ENCODE results near the gene RPS27A.
"Not testable (repeated sequence)": the region's sequence is repeated elsewhere in the genome, so short reads cannot be mapped to it uniquely, and the experiment has no call there.

The RPS27A gene

DNA sequence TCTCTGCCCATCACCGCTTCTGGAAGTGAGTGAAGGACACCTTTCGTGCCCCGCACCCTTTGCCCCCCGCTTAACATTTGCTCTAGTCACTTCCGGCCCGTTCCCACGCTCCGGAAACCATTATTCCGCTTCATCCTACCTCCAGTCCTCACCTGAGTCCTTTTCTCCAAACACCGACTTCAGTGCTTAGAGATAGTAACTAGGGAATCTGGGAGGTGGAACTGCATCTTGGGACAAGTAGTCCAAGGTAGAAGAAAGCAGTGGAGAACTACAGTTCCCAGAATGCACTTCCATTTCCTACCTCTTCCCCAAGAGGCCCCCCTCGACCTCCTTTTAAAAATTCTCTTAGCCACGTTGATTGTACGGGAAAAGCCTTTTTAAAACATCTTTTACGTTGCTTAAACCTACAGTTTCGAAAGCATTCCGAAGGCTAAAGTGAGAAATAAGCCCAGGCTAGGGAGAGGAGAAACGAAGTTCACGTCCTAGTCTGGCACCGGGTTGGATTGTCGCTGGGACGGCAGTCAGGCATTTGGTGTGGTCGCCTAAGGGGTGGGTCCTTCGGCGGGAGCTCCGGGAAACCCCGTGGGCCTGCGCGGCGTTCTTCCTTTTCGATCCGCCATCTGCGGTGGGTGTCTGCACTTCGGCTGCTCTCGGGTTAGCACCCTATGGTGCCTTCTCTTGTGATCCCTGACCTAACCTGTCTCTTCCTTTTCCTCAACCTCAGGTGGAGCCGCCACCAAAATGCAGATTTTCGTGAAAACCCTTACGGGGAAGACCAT, at the start of gene RPS27A, which contains the start of gene CLHC1:
Gene RPS27A (plus strand): TSS at position 605 of the 779 bp plus-strand sequence. CDS start 137 bp downstream, at position 742.
Gene CLHC1 (minus strand): TSS at position 210 of the 779 bp plus-strand sequence. CDS start 9,882 bp downstream, outside the sequence.
- H3K9me3 ChIP-seq (ENCODE audit: severe bottlenecking) = no peaks in the 10 kb centered on the region
- peaks cover 47% of the 10 kb centered on the region for H3K36me3 ChIP-seq (ENCODE audit: low read depth)
- no peaks in the 10 kb centered on the region for H3K27me3 ChIP-seq (ENCODE audit: insufficient read depth, poor library complexity, severe bottlenecking)
- H3K4me1 ChIP-seq (ENCODE audit: insufficient read depth, poor library complexity, severe bottlenecking) = peaks cover 12% of the 10 kb centered on the region
- ATAC-seq (ENCODE audit: low read depth) (peak; percentile 94), DNase-seq (ENCODE audit: low spot score) (peak; percentile 89)
- H3K4me3 ChIP-seq (ENCODE audit: severe bottlenecking) = peak within 1 kb of the TSS; percentile 45
- peak within 1 kb of the TSS; percentile 85 for H3K27ac ChIP-seq (ENCODE audit: poor library complexity, severe bottlenecking)
- TF ChIP-seq, protein P1, sequence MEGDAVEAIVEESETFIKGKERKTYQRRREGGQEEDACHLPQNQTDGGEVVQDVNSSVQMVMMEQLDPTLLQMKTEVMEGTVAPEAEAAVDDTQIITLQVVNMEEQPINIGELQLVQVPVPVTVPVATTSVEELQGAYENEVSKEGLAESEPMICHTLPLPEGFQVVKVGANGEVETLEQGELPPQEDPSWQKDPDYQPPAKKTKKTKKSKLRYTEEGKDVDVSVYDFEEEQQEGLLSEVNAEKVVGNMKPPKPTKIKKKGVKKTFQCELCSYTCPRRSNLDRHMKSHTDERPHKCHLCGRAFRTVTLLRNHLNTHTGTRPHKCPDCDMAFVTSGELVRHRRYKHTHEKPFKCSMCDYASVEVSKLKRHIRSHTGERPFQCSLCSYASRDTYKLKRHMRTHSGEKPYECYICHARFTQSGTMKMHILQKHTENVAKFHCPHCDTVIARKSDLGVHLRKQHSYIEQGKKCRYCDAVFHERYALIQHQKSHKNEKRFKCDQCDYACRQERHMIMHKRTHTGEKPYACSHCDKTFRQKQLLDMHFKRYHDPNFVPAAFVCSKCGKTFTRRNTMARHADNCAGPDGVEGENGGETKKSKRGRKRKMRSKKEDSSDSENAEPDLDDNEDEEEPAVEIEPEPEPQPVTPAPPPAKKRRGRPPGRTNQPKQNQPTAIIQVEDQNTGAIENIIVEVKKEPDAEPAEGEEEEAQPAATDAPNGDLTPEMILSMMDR (IDR thresholded peaks at IDR 0.05; ENCODE audit: poor library complexity, severe bottlenecking) = no peak

DNA sequence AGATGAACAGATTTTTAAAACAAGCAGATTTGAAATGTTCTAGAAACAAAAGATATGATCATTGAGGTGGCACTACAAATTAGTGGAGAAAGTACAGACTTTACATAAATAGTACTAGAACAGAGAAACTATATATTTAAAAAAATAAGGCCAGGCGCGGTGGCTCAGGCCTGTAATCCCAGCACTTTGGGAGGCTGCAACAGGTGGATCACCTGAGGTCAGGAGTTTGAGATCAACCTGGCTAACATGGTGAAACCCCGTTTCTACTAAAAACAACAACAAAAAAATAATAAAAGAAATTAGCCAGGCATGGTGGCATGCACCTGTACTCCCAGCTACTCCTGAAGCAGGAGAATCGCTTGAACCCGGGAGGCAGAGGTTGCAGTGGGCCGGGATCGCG, 45.7 kb upstream of the RPS27A start:
- DNase-seq (ENCODE audit: low spot score); H3K4me3 ChIP-seq (ENCODE audit: severe bottlenecking); H3K36me3 ChIP-seq (ENCODE audit: low read depth); H3K27ac ChIP-seq (ENCODE audit: poor library complexity, severe bottlenecking); ATAC-seq (ENCODE audit: low read depth); H3K27me3 ChIP-seq (ENCODE audit: insufficient read depth, poor library complexity, severe bottlenecking); H3K4me1 ChIP-seq (ENCODE audit: insufficient read depth, poor library complexity, severe bottlenecking); H3K9me3 ChIP-seq (ENCODE audit: severe bottlenecking): not testable (repeated sequence)

DNA sequence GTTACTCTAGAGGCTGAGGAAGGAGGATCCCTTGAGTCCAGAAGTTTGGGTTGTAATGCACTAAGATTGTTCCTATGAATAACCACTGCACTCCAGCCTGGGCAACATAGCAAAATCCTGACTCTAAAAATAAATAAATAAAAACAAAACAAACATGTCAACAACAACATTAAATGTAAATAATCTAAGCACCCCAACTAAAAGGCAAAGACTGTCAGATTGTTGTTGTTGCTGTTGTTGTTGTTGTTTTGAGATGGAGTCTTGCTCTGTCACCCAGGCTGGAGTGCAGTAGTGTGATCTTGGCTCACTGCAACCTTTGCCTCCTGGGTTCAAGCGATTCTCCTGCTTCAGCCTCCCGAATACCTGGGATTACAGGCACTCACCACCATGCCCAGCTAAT, 40.6 kb upstream of the RPS27A start:
- not testable (repeated sequence) for H3K4me3 ChIP-seq (ENCODE audit: severe bottlenecking); DNase-seq (ENCODE audit: low spot score); H3K36me3 ChIP-seq (ENCODE audit: low read depth); H3K27ac ChIP-seq (ENCODE audit: poor library complexity, severe bottlenecking); H3K27me3 ChIP-seq (ENCODE audit: insufficient read depth, poor library complexity, severe bottlenecking); H3K9me3 ChIP-seq (ENCODE audit: severe bottlenecking); ATAC-seq (ENCODE audit: low read depth); H3K4me1 ChIP-seq (ENCODE audit: insufficient read depth, poor library complexity, severe bottlenecking)

DNA sequence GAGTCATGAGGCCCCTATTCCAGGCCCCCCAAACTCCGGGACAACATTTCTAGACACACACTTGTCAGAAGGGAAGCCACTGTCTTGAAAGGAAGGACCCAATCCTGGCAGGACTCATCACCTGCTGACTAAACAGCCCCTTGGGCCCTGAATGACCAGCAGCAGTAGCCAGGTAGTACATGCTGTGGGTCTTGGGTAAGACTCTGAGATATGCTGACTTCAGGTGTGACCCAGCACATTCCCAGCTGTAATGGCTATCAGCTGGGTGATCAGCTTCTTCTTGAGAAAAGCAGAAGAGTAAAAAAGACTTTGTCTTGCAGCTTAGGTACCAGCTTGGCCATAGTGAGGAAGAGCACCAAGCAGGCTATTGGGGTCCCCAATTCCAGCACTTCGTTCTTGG, 36.0 kb upstream of the RPS27A start:
- no peak for DNase-seq (ENCODE audit: low spot score)
- Histone ChIP-seq H3K9me3 (ENCODE audit: severe bottlenecking) (no peaks in the 10 kb centered on the region), H3K27ac (ENCODE audit: poor library complexity, severe bottlenecking) (no peak overlapping the region), H3K36me3 (ENCODE audit: low read depth) (no peaks in the 10 kb centered on the region; the same call in 1 of the 2 replicates), H3K4me1 (ENCODE audit: insufficient read depth, poor library complexity, severe bottlenecking) (no peaks in the 10 kb centered on the region), H3K27me3 (ENCODE audit: insufficient read depth, poor library complexity, severe bottlenecking) (no peaks in the 10 kb centered on the region), H3K4me3 (ENCODE audit: severe bottlenecking) (no peak overlapping the region)
- no peak for ATAC-seq (ENCODE audit: low read depth)
- TF ChIP-seq, protein P1 (IDR thresholded peaks at IDR 0.05; ENCODE audit: poor library complexity, severe bottlenecking) = no peak

DNA sequence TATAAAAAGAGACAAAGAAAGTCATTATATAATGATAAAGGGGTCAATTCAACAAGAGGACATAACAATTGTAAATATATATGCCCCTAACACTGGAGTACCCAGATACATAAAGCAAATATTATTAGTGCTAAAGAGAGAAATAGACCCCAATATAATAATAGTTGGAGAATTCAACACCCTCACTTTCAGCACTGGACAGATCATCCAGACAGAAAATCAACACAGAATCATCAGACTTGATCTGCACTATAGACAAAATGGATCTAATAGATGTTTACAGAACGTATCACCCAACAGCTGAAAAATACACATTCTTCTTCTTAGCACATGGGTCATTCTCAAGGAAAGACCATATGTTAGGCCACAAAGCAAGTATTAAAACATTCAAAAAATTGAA, 32.1 kb upstream of the RPS27A start:
- Histone ChIP-seq H3K27ac (ENCODE audit: poor library complexity, severe bottlenecking) (no peak overlapping the region), H3K4me3 (ENCODE audit: severe bottlenecking) (no peak overlapping the region), H3K4me1 (ENCODE audit: insufficient read depth, poor library complexity, severe bottlenecking) (no peaks in the 10 kb centered on the region), H3K27me3 (ENCODE audit: insufficient read depth, poor library complexity, severe bottlenecking) (no peaks in the 10 kb centered on the region), H3K36me3 (ENCODE audit: low read depth) (peaks cover 18% of the 10 kb centered on the region), H3K9me3 (ENCODE audit: severe bottlenecking) (no peaks in the 10 kb centered on the region)
- no peak for ATAC-seq (ENCODE audit: low read depth)
- TF ChIP-seq, protein P1 (IDR thresholded peaks at IDR 0.05; ENCODE audit: poor library complexity, severe bottlenecking) = no peak
- no peak for DNase-seq (ENCODE audit: low spot score)

DNA sequence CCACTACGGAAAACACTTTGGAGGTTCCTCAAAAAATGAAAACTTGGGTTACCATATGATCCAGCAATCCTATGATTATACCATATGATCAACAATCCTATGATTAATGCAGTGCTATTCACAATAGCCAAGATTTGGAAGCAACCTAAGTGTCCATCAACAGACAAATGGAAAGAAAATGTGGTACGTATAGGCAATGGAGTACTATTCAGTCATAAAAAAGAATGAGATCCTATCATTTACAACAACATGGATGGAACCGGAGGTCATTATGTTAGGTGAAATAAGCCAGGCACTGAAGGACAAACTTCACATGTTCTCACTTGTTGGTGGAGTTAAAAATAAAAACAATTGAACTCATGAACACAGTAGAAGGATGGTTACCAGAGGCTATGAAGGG, 28.0 kb upstream of the RPS27A start:
- Histone ChIP-seq H3K27me3 (ENCODE audit: insufficient read depth, poor library complexity, severe bottlenecking) (no peaks in the 10 kb centered on the region), H3K4me1 (ENCODE audit: insufficient read depth, poor library complexity, severe bottlenecking) (no peaks in the 10 kb centered on the region), H3K27ac (ENCODE audit: poor library complexity, severe bottlenecking) (no peak overlapping the region), H3K36me3 (ENCODE audit: low read depth) (peaks cover 21% of the 10 kb centered on the region), H3K4me3 (ENCODE audit: severe bottlenecking) (no peak overlapping the region), H3K9me3 (ENCODE audit: severe bottlenecking) (no peaks in the 10 kb centered on the region)
- no peak for ATAC-seq (ENCODE audit: low read depth)
- DNase-seq (ENCODE audit: low spot score) = no peak
- TF ChIP-seq, protein P1 (IDR thresholded peaks at IDR 0.05; ENCODE audit: poor library complexity, severe bottlenecking) = no peak
